IMR-90 (cell line): ENCODE results near the gene OTC. TPM values are rescaled to one million over a fixed set of nuclear protein-coding genes. Genes with fewer than 3 reads are reported as not detected.

ENCODE experiments used
- ATAC-seq: fragments of 200-7000 bp; cut with Tn5 transposase; 2 replicates; pipeline ENCODE4 v1.9.1; 2020; ENCODE audit warnings: low read depth, mild to moderate bottlenecking, moderate library complexity
- BruUV-seq: library from RNA; stranded (reverse); fragments of 400-500 nt; replicated peaks from 2 replicates; lab custom pipeline; 2021; lab: Mats Ljungman, UMichigan
- CTCF ChIA-PET: fragments of 300-600 bp; formaldehyde crosslinking; extraction: SDS; loops from one replicate; lab custom pipeline; 2021; ENCODE audit warnings: antibody characterized with exemption; lab: Yijun Ruan, JAX
- POLR2A ChIA-PET: fragments of 300-600 bp; sonication (Branson Sonifier 250); formaldehyde crosslinking; loops from one replicate; lab custom pipeline; 2022; ENCODE audit warnings: antibody characterized with exemption; ENCODE audit not compliant: unreplicated experiment; lab: Charles Lee
- DNase-seq: peaks from one replicate; pipeline ENCODE4 v3.0.0; 2013
- H2AFZ ChIP-seq: replicated peaks from 2 replicates; pipeline ENCODE3; 2013; ENCODE audit warnings: low read length, mild to moderate bottlenecking; ENCODE audit not compliant: poor library complexity
- H2AK5ac ChIP-seq: 2 replicates; pipeline ENCODE4 v1.6.1; 2013; ENCODE audit warnings: low read depth, low read length, inconsistent platforms
- H2AK9ac ChIP-seq: replicated peaks from 2 replicates; pipeline ENCODE3; 2013; ENCODE audit warnings: mild to moderate bottlenecking, low read depth, low read length, moderate library complexity; ENCODE audit not compliant: poor library complexity
- H2BK120ac ChIP-seq: 2 replicates; pipeline ENCODE4 v1.6.1; 2013; ENCODE audit warnings: low read depth, low read length, inconsistent platforms
- H2BK15ac ChIP-seq: 3 replicates; pipeline ENCODE4 v1.6.1; 2013; ENCODE audit warnings: low read depth, low read length, inconsistent platforms
- H2BK20ac ChIP-seq: 2 replicates; pipeline ENCODE4 v1.6.1; 2013; ENCODE audit warnings: low read depth, mild to moderate bottlenecking, inconsistent platforms, low read length, moderate library complexity
- H2BK5ac ChIP-seq: 2 replicates; pipeline ENCODE4 v1.6.1; 2013; ENCODE audit warnings: mild to moderate bottlenecking, low read depth, low read length, inconsistent platforms; ENCODE audit not compliant: poor library complexity, severe bottlenecking
- H3K14ac ChIP-seq: replicated peaks from 2 replicates; pipeline ENCODE4 v1.6.1; 2013; ENCODE audit warnings: low read depth, low read length, inconsistent platforms
- H3K18ac ChIP-seq: 2 replicates; pipeline ENCODE4 v1.6.1; 2013; ENCODE audit warnings: low read depth, low read length, control low read depth
- H3K23ac ChIP-seq: 2 replicates; pipeline ENCODE4 v1.6.1; 2013; ENCODE audit warnings: low read depth, low read length, inconsistent platforms
- H3K27ac ChIP-seq: 2 replicates; pipeline ENCODE4 v1.5.1; 2013; ENCODE audit warnings: mild to moderate bottlenecking, control low read depth, low read length; ENCODE audit not compliant: insufficient read depth
- H3K27me3 ChIP-seq: 2 replicates; pipeline ENCODE4 v1.6.1; 2013; ENCODE audit warnings: low read length; ENCODE audit not compliant: control insufficient read depth, insufficient read depth
- H3K36me3 ChIP-seq: 2 replicates; pipeline ENCODE4 v1.6.1; 2013; ENCODE audit warnings: low read length, mixed read lengths; ENCODE audit not compliant: control insufficient read depth, insufficient read depth
- H3K4ac ChIP-seq: 2 replicates; pipeline ENCODE4 v1.6.1; 2013; ENCODE audit warnings: low read depth, low read length, inconsistent platforms
- H3K4me1 ChIP-seq: 2 replicates; pipeline ENCODE4 v1.6.1; 2013; ENCODE audit warnings: low read length, mixed read lengths; ENCODE audit not compliant: control insufficient read depth, insufficient read depth
- H3K4me2 ChIP-seq: 2 replicates; pipeline ENCODE4 v1.6.1; 2013; ENCODE audit warnings: low read depth, mild to moderate bottlenecking, control low read depth, low read length, moderate library complexity
- H3K4me3 ChIP-seq: 2 replicates; pipeline ENCODE4 v1.5.1; 2013; ENCODE audit warnings: low read depth, mild to moderate bottlenecking, control low read depth, low read length, moderate library complexity; ENCODE audit not compliant: insufficient read depth
- H3K56ac ChIP-seq: 2 replicates; pipeline ENCODE4 v1.6.1; 2013; ENCODE audit warnings: low read length, inconsistent platforms; ENCODE audit not compliant: insufficient read depth; ENCODE audit errors: extremely low read depth
- H3K79me1 ChIP-seq, 2 experiments: 2 replicates each; pipeline ENCODE4 v1.6.1; 2013; ENCODE audit warnings: low read length in 2 of 2, inconsistent platforms in 1 of 2, low read depth in 1 of 2
- H3K9ac ChIP-seq: 2 replicates; pipeline ENCODE4 v1.6.1; 2013; ENCODE audit warnings: low read depth, low read length, control low read depth
- H3K9me1 ChIP-seq: 2 replicates; pipeline ENCODE4 v1.6.1; 2013; ENCODE audit warnings: low read length, inconsistent platforms; ENCODE audit not compliant: insufficient read depth
- H3K9me3 ChIP-seq: 2 replicates; pipeline ENCODE4 v1.6.1; 2013; ENCODE audit warnings: low read length; ENCODE audit not compliant: control insufficient read depth, insufficient read depth
- H4K20me1 ChIP-seq: 2 replicates; pipeline ENCODE4 v1.6.1; 2013; ENCODE audit warnings: low read length, inconsistent platforms; ENCODE audit not compliant: insufficient read depth
- H4K5ac ChIP-seq: 2 replicates; pipeline ENCODE4 v1.6.1; 2013; ENCODE audit warnings: mild to moderate bottlenecking, low read depth, low read length, control low read depth
- H4K8ac ChIP-seq, 2 experiments: 2 replicates each; pipeline ENCODE4 v1.6.1; 2013; ENCODE audit warnings: low read depth in 2 of 2, low read length in 2 of 2, control low read depth in 1 of 2, inconsistent platforms in 1 of 2
- H4K91ac ChIP-seq: 2 replicates; pipeline ENCODE4 v1.6.1; 2013; ENCODE audit warnings: low read depth, low read length, inconsistent platforms; ENCODE audit not compliant: insufficient read depth
- BHLHE40 ChIP-seq: fragments of 150-350 bp; IDR thresholded peaks from 2 replicates; pipeline ENCODE4 v1.6.1; 2016; ENCODE audit warnings: mild to moderate bottlenecking, low read depth, low read length
- CEBPB ChIP-seq: IDR thresholded peaks from 2 replicates; pipeline ENCODE4 v1.6.1; 2012; ENCODE audit warnings: low read depth, low read length, improper control_type of control experiment
- CHD1 ChIP-seq: IDR thresholded peaks from 2 replicates; pipeline ENCODE4 v1.6.1; 2012; ENCODE audit warnings: low read depth, low read length, improper control_type of control experiment
- MAFK ChIP-seq: IDR thresholded peaks from 2 replicates; pipeline ENCODE4 v1.6.1; 2012; ENCODE audit warnings: low read depth, low read length, improper control_type of control experiment
- MAZ ChIP-seq: IDR thresholded peaks from 2 replicates; pipeline ENCODE4 v1.6.1; 2012; ENCODE audit warnings: low read depth, mild to moderate bottlenecking, low read length, improper control_type of control experiment, moderate library complexity, borderline replicate concordance
- MXI1 ChIP-seq: IDR thresholded peaks from 2 replicates; pipeline ENCODE4 v1.6.1; 2012; ENCODE audit warnings: low read depth, mild to moderate bottlenecking, low read length, moderate library complexity, borderline replicate concordance
- POLR2A ChIP-seq: IDR thresholded peaks from 2 replicates; pipeline ENCODE4 v1.6.1; 2012; ENCODE audit warnings: mild to moderate bottlenecking, low read depth, low read length
- RAD21 ChIP-seq: IDR thresholded peaks from 2 replicates; pipeline ENCODE4 v1.6.1; 2012; ENCODE audit warnings: low read length, improper control_type of control experiment
- RFX5 ChIP-seq: IDR thresholded peaks from 2 replicates; pipeline ENCODE4 v1.8.0; 2012; ENCODE audit warnings: low read depth, mild to moderate bottlenecking, low read length, moderate library complexity
- SMC3 ChIP-seq: fragments of 150-350 bp; IDR thresholded peaks from 2 replicates; pipeline ENCODE4 v1.6.1; 2016; ENCODE audit warnings: low read depth, mild to moderate bottlenecking, antibody characterized with exemption, low read length, moderate library complexity
- WGBS, 2 experiments: methylation state at CpG; one replicate each; pipeline versions ENCODE4 v1.1.5 to v1.1.7; 2013; ENCODE audit warnings: missing lambda C conversion rate in 2 of 2; ENCODE audit not compliant: insufficient read length in 1 of 2; ENCODE audit errors: extremely low coverage in 2 of 2; 5-methylcytosine and 5-hydroxymethylcytosine counted together
- dilution Hi-C: fragments of 300-500 bp; cut with HindIII; formaldehyde crosslinking; loops from one replicate; pipeline ENCODE4 v1.14.3; 2018; ENCODE audit warnings: low sequenced_read_pairs; ENCODE audit not compliant: unreplicated experiment
- in situ Hi-C: fragments of 300-500 bp; cut with MboI; formaldehyde crosslinking; loops from 3 replicates; pipeline ENCODE4 v1.14.3; 2019; ENCODE audit warnings: low sequenced_read_pairs, inconsistent platforms, mixed read lengths
- intact Hi-C: fragments of 100-400 bp; cut with micrococcal nuclease; formaldehyde crosslinking; loops from 2 replicates; pipeline ENCODE4 v1.10.0; 2022
- polyA plus RNA-seq, 3 experiments: library from polyadenylated mRNA; depleted of rRNA; stranded (reverse); fragments of >200 nt; gene quantifications; 2 replicates each; pipeline ENCODE4 v1.2.3, GENCODE V29; 2012; ENCODE audit warnings: low replicate concordance in 1 of 3
- total RNA-seq: library from RNA; depleted of rRNA; stranded (reverse); fragments of >200 nt; gene quantifications from 2 replicates; pipeline ENCODE4 v1.2.3, GENCODE V29; 2012
- TF ChIP-seq, protein P1 (sequence below): fragments of 150-350 bp; IDR thresholded peaks from 2 replicates; pipeline ENCODE4 v1.6.1; 2016; ENCODE audit warnings: low read depth, mild to moderate bottlenecking, low read length, moderate library complexity, borderline replicate concordance
- TF ChIP-seq, protein P2 (sequence below): conservative IDR thresholded peaks from 2 replicates; pipeline ENCODE4 v1.5.1; 2012; ENCODE audit warnings: mild to moderate bottlenecking, low read depth, low read length, improper control_type of control experiment
- TF ChIP-seq, protein P3 (sequence below): fragments of 150-350 bp; IDR thresholded peaks from 2 replicates; pipeline ENCODE4 v1.6.1; 2017; ENCODE audit warnings: mild to moderate bottlenecking, antibody characterized with exemption, low read length, low read depth

The OTC gene
- total and polyA plus RNA-seq, 2 of the 4 experiments (the other 2 are of a cell fraction) = not detected

DNA sequence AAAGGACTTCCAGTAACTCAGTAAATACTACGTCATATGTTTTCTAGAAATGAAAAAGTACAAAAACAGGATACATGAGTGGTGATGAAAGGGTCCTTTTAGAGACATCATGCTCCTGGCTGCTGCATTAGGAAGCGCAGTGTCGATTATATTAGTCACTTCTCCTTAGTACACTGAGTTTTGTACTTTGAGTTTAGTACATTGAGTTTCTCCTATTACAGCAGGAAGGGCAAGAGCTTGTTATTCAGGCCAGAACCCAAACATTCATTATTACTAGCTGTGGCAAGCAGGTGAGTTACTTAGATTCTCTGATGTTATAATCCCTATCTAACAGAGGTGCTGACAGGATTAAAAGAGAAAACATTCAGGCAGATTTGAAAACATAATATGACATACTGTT is 46.4 kb upstream of the OTC start:
- no peak overlapping the region for H3K9ac ChIP-seq
- H4K20me1 ChIP-seq = no peaks in the 10 kb centered on the region
- no CpG with 5 or more reads among the region's 3 CpGs for WGBS, 2 experiments
- intact Hi-C loops = no loop called here
- H2AK5ac ChIP-seq = no peak overlapping the region
- no peak overlapping the region for H4K5ac ChIP-seq
- H4K91ac ChIP-seq = no peak overlapping the region
- no peak overlapping the region for H2BK5ac ChIP-seq
- no peak overlapping the region for H3K27ac ChIP-seq
- H3K18ac ChIP-seq = no peak overlapping the region
- in situ Hi-C loops = no loop called here
- H3K9me3 ChIP-seq = no peaks in the 10 kb centered on the region
- no peaks in the 10 kb centered on the region for H3K27me3 ChIP-seq
- no peak overlapping the region for H2BK20ac ChIP-seq
- H4K8ac ChIP-seq = no peak overlapping the region
- no TSS peak for BruUV-seq
- H2AFZ ChIP-seq = no peak overlapping the region
- H2AK9ac ChIP-seq = no peak overlapping the region
- dilution Hi-C loops = no loop called here
- POLR2A ChIA-PET = no interaction called here
- no peak overlapping the region for H2BK15ac ChIP-seq
- H3K79me1 ChIP-seq = no peaks in the 10 kb centered on the region
- ATAC-seq (no peak), DNase-seq (no peak)
- CTCF ChIA-PET = interaction anchor here (0.7 kb wide), 1 partner anchor 28 kb away, joined by 3 read pairs; no protein-coding TSS in a partner anchor
- H3K4me1 ChIP-seq = no peaks in the 10 kb centered on the region
- H3K56ac ChIP-seq = no peak overlapping the region
- no peak overlapping the region for H3K14ac ChIP-seq
- no peaks in the 10 kb centered on the region for H3K36me3 ChIP-seq
- no peaks in the 10 kb centered on the region for H3K9me1 ChIP-seq
- no peak overlapping the region for H3K4me2 ChIP-seq
- H2BK120ac ChIP-seq = no peak overlapping the region
- no peak overlapping the region for H3K4me3 ChIP-seq
- no peak for TF ChIP-seq MAFK
- TF ChIP-seq MAZ = no peak
- TF ChIP-seq CEBPB = no peak
- no peak for TF ChIP-seq CHD1
- TF ChIP-seq SMC3 = no peak
- no peak for TF ChIP-seq BHLHE40
- TF ChIP-seq, protein P1, sequence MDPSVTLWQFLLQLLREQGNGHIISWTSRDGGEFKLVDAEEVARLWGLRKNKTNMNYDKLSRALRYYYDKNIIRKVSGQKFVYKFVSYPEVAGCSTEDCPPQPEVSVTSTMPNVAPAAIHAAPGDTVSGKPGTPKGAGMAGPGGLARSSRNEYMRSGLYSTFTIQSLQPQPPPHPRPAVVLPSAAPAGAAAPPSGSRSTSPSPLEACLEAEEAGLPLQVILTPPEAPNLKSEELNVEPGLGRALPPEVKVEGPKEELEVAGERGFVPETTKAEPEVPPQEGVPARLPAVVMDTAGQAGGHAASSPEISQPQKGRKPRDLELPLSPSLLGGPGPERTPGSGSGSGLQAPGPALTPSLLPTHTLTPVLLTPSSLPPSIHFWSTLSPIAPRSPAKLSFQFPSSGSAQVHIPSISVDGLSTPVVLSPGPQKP = no peak
- no peak for TF ChIP-seq RAD21
- no peak for TF ChIP-seq MXI1
- TF ChIP-seq RFX5 = no peak
- TF ChIP-seq, protein P2, sequence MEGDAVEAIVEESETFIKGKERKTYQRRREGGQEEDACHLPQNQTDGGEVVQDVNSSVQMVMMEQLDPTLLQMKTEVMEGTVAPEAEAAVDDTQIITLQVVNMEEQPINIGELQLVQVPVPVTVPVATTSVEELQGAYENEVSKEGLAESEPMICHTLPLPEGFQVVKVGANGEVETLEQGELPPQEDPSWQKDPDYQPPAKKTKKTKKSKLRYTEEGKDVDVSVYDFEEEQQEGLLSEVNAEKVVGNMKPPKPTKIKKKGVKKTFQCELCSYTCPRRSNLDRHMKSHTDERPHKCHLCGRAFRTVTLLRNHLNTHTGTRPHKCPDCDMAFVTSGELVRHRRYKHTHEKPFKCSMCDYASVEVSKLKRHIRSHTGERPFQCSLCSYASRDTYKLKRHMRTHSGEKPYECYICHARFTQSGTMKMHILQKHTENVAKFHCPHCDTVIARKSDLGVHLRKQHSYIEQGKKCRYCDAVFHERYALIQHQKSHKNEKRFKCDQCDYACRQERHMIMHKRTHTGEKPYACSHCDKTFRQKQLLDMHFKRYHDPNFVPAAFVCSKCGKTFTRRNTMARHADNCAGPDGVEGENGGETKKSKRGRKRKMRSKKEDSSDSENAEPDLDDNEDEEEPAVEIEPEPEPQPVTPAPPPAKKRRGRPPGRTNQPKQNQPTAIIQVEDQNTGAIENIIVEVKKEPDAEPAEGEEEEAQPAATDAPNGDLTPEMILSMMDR = no peak
- no peak for TF ChIP-seq POLR2A
- TF ChIP-seq, protein P3, sequence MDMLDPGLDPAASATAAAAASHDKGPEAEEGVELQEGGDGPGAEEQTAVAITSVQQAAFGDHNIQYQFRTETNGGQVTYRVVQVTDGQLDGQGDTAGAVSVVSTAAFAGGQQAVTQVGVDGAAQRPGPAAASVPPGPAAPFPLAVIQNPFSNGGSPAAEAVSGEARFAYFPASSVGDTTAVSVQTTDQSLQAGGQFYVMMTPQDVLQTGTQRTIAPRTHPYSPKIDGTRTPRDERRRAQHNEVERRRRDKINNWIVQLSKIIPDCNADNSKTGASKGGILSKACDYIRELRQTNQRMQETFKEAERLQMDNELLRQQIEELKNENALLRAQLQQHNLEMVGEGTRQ = no peak
- H3K23ac ChIP-seq = no peak overlapping the region
- H3K4ac ChIP-seq = no peak overlapping the region
